H9 (cell line): ENCODE data around the gene DTNB. TPM values are rescaled to one million over a fixed set of nuclear protein-coding genes. Genes with fewer than 3 reads are reported as not detected.
A peak's percentile ranks its signal among the peaks of the same experiment; 100 is the strongest.

Experiments
- DNase-seq: peaks from one replicate; pipeline ENCODE4 v3.0.0-alpha.2; 2017
- H2AFZ ChIP-seq: one replicate; pipeline ENCODE4 v1.6.1; 2013; ENCODE audit warnings: mild to moderate bottlenecking, low read length, control low read depth, moderate library complexity
- H2AK5ac ChIP-seq: 2 replicates; pipeline ENCODE4 v1.6.1; 2013; ENCODE audit warnings: low read length, control low read depth, mixed read lengths; ENCODE audit not compliant: insufficient read length
- H2BK120ac ChIP-seq: one replicate; pipeline ENCODE4 v1.6.1; 2013; ENCODE audit warnings: low read depth, mild to moderate bottlenecking, low read length, control low read depth, inconsistent platforms; ENCODE audit not compliant: poor library complexity, severe bottlenecking
- H2BK12ac ChIP-seq: 2 replicates; pipeline ENCODE4 v1.6.1; 2013; ENCODE audit warnings: low read length, control low read depth, mixed read lengths, low read depth; ENCODE audit not compliant: insufficient read length
- H2BK15ac ChIP-seq: 2 replicates; pipeline ENCODE4 v1.6.1; 2013; ENCODE audit warnings: low read depth, low read length, control low read depth
- H2BK20ac ChIP-seq: one replicate; pipeline ENCODE4 v1.6.1; 2013; ENCODE audit warnings: low read depth, mild to moderate bottlenecking, low read length, control low read depth, inconsistent platforms; ENCODE audit not compliant: poor library complexity, severe bottlenecking
- H2BK5ac ChIP-seq: 2 replicates; pipeline ENCODE4 v1.6.1; 2013; ENCODE audit warnings: low read length, control low read depth, mixed read lengths; ENCODE audit not compliant: insufficient read length
- H3K14ac ChIP-seq: 2 replicates; pipeline ENCODE4 v1.6.1; 2013; ENCODE audit warnings: low read length, control low read depth; ENCODE audit not compliant: insufficient read depth
- H3K18ac ChIP-seq: 2 replicates; pipeline ENCODE4 v1.6.1; 2013; ENCODE audit warnings: low read depth, mild to moderate bottlenecking, mixed read lengths, low read length, control low read depth; ENCODE audit not compliant: insufficient read length
- H3K23ac ChIP-seq: 2 replicates; pipeline ENCODE4 v1.6.1; 2013; ENCODE audit warnings: low read length, control low read depth, mixed read lengths, low read depth; ENCODE audit not compliant: insufficient read length
- H3K23me2 ChIP-seq: 2 replicates; pipeline ENCODE4 v1.6.1; 2013; ENCODE audit warnings: low read depth, mild to moderate bottlenecking, mixed read lengths, low read length, control low read depth; ENCODE audit not compliant: insufficient read length, poor library complexity, severe bottlenecking
- H3K27ac ChIP-seq: 2 replicates; pipeline ENCODE4 v1.5.1; 2013; ENCODE audit warnings: low read length, control low read depth, mixed read lengths, low read depth; ENCODE audit not compliant: insufficient read length
- H3K27me3 ChIP-seq: 2 replicates; pipeline ENCODE4 v1.6.1; 2013; ENCODE audit warnings: low read length, control low read depth, inconsistent platforms; ENCODE audit not compliant: insufficient read depth
- H3K4ac ChIP-seq: 2 replicates; pipeline ENCODE4 v1.6.1; 2013; ENCODE audit warnings: low read depth, mild to moderate bottlenecking, control low read depth, inconsistent platforms, low read length, moderate library complexity
- H3K4me1 ChIP-seq: 2 replicates; pipeline ENCODE4 v1.6.1; 2013; ENCODE audit warnings: low read length, control low read depth, inconsistent platforms; ENCODE audit not compliant: insufficient read depth
- H3K4me2 ChIP-seq: 2 replicates; pipeline ENCODE4 v1.6.1; 2013; ENCODE audit warnings: low read length, control low read depth, mixed read lengths; ENCODE audit not compliant: insufficient read length, insufficient read depth
- H3K56ac ChIP-seq: 2 replicates; pipeline ENCODE4 v1.6.1; 2013; ENCODE audit warnings: low read depth, mild to moderate bottlenecking, mixed read lengths, low read length, control low read depth; ENCODE audit not compliant: insufficient read length
- H3K79me1 ChIP-seq: 2 replicates; pipeline ENCODE4 v1.6.1; 2013; ENCODE audit warnings: low read depth, mild to moderate bottlenecking, moderate library complexity, low read length, control low read depth, inconsistent platforms; ENCODE audit not compliant: insufficient read depth, poor library complexity, severe bottlenecking
- H3K79me2 ChIP-seq: 2 replicates; pipeline ENCODE4 v1.6.1; 2013; ENCODE audit warnings: low read length, control low read depth, inconsistent platforms; ENCODE audit not compliant: insufficient read depth
- H3K9ac ChIP-seq: 2 replicates; pipeline ENCODE4 v1.6.1; 2013; ENCODE audit warnings: low read length, control low read depth, mixed read lengths; ENCODE audit not compliant: insufficient read length; ENCODE audit errors: extremely low read depth
- H3K9me3 ChIP-seq: one replicate; pipeline ENCODE4 v1.6.1; 2013; ENCODE audit warnings: low read depth, low read length, inconsistent platforms; ENCODE audit not compliant: control insufficient read depth
- H3T11ph ChIP-seq: one replicate; pipeline ENCODE4 v1.6.1; 2013; ENCODE audit warnings: mild to moderate bottlenecking, low read length, control low read depth, inconsistent platforms
- H4K20me1 ChIP-seq: one replicate; pipeline ENCODE4 v1.6.1; 2013; ENCODE audit not compliant: control insufficient read depth, insufficient read length, insufficient read depth
- H4K5ac ChIP-seq: 2 replicates; pipeline ENCODE4 v1.6.1; 2013; ENCODE audit warnings: low read depth, mild to moderate bottlenecking, mixed read lengths, low read length, control low read depth; ENCODE audit not compliant: insufficient read length
- H4K8ac ChIP-seq: replicated peaks from 2 replicates; pipeline ENCODE4 v1.6.1; 2013; ENCODE audit warnings: low read length, control low read depth, mixed read lengths, low read depth; ENCODE audit not compliant: insufficient read length
- H4K91ac ChIP-seq: 2 replicates; pipeline ENCODE4 v1.6.1; 2013; ENCODE audit warnings: low read depth, mild to moderate bottlenecking, moderate library complexity, mixed read lengths, low read length, control low read depth; ENCODE audit not compliant: insufficient read length
- H3K27ac Mint-ChIP-seq, 3 experiments: 2 replicates in 2 of 3; 3 replicates in 1 of 3; pipeline ENCODE4 v1.8.0; 2020 to 2021; ENCODE audit warnings: mixed read lengths in 3 of 3, mild to moderate bottlenecking in 1 of 3, moderate library complexity in 1 of 3
- H3K27me3 Mint-ChIP-seq: 2 replicates; pipeline ENCODE4 v1.8.0; 2021; ENCODE audit warnings: low read depth, mild to moderate bottlenecking, moderate library complexity, mixed read lengths
- H3K36me3 Mint-ChIP-seq, 3 experiments: 2 replicates in 2 of 3; 3 replicates in 1 of 3; pipeline ENCODE4 v1.8.0; 2020 to 2021; ENCODE audit warnings: low read depth in 3 of 3, mixed read lengths in 3 of 3; ENCODE audit not compliant: insufficient read depth in 1 of 3
- H3K4me1 Mint-ChIP-seq, 2 experiments: 2 replicates each; pipeline ENCODE4 v1.8.0; 2020; ENCODE audit warnings: mixed read lengths in 2 of 2
- H3K4me3 Mint-ChIP-seq, 2 experiments: 2 replicates in 1 of 2; 3 replicates in 1 of 2; pipeline ENCODE4 v1.8.0; 2020 to 2021; ENCODE audit warnings: mild to moderate bottlenecking in 2 of 2, mixed read lengths in 2 of 2, moderate library complexity in 1 of 2
- H3K9me3 Mint-ChIP-seq, 2 experiments: 2 replicates in 1 of 2; 3 replicates in 1 of 2; pipeline ENCODE4 v1.8.0; 2020; ENCODE audit warnings: mild to moderate bottlenecking in 2 of 2, mixed read lengths in 2 of 2, moderate library complexity in 1 of 2
- WGBS: extraction: QIAGEN DNeasy Blood & Tissue Kit; methylation state at CpG from one replicate; pipeline ENCODE4 v1.1.7; 2013; ENCODE audit warnings: missing lambda C conversion rate, low lambda C conversion rate, mixed read lengths; ENCODE audit not compliant: insufficient read length; ENCODE audit errors: extremely low coverage; 5-methylcytosine and 5-hydroxymethylcytosine counted together
- total RNA-seq: library from RNA; stranded (reverse); gene quantifications from 2 replicates; pipeline ENCODE4 v1.2.1, GENCODE V29; 2021
- TF ChIP-seq, protein P1 (sequence below): fragments of 200-600 bp; sonication (generic); conservative IDR thresholded peaks from 3 replicates; pipeline ENCODE4 v1.8.0; 2021; ENCODE audit warnings: antibody characterized with exemption, mild to moderate bottlenecking

The DTNB gene
- total RNA-seq, 1 experiment from 2014 or later: 26.7 TPM

DNA sequence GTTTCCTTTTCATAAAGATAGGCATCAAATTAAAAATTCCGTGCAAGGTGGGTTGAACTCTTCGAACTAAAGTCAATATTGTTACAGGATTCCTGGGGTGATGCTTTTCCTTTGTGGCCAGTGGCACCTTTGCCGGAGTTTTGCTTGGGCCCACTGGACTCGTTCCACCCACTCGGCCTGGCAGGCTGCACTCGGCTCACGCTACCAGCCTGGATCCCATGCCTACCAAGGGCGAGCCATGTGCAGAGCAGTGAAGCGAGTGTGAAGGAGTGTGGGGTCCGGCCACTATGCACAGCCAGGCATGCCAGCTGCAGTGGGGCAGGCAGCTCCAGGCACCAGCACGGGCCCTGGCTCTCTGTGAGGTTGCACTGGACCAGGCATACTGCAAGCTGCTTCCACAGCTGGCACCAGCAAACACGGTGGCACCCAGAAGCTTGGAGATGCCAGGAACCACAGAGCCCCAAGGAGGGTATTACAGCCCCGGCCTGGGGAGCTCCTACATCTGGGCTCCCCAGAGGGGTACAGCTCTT, 83.6 kb downstream of the DTNB start:
- no peaks in the 10 kb centered on the region for H3K9me3 ChIP-seq
- H3K4me3 Mint-ChIP-seq: no peak overlapping the region
- no peak overlapping the region for H4K8ac ChIP-seq

More for the DNA sequence above, 83.6 kb downstream of the DTNB start:
- Histone ChIP-seq H3K4me2 (no peak overlapping the region), H3K56ac (no peak overlapping the region), H2BK20ac (no peak overlapping the region), H3K27ac (no peak overlapping the region), H4K20me1 (no peaks in the 10 kb centered on the region), H3K18ac (no peak overlapping the region), H2BK120ac (no peak overlapping the region), H3K4ac (no peak overlapping the region), H2AFZ (no peak overlapping the region), H3K9ac (no peak overlapping the region), H4K5ac (no peak overlapping the region), H3K14ac (no peak overlapping the region), H3K79me2 (no peaks in the 10 kb centered on the region), H2AK5ac (no peak overlapping the region), H4K91ac (no peak overlapping the region), H2BK12ac (no peak overlapping the region), H3T11ph (no peak overlapping the region), H3K23ac (no peak overlapping the region), H3K23me2 (no peaks in the 10 kb centered on the region), H2BK5ac (no peak overlapping the region), H2BK15ac (no peak overlapping the region), H3K27me3 (no peaks in the 10 kb centered on the region), H3K4me1 (peaks cover 6% of the 10 kb centered on the region; the same call in 1 of the 2 replicates), H3K79me1 (no peaks in the 10 kb centered on the region)
- Mint-ChIP-seq H3K9me3 (no peaks in the 10 kb centered on the region), H3K36me3 (no peaks in the 10 kb centered on the region), H3K4me1 (peaks cover 25 to 36% of the 10 kb centered on the region in 2 experiments), H3K27me3 (no peaks in the 10 kb centered on the region), H3K27ac (peak overlapping the region in 1 of 3 experiments; percentile 62; a peak in 1 of 7 replicates)
- no peak for DNase-seq
- TF ChIP-seq, protein P1, sequence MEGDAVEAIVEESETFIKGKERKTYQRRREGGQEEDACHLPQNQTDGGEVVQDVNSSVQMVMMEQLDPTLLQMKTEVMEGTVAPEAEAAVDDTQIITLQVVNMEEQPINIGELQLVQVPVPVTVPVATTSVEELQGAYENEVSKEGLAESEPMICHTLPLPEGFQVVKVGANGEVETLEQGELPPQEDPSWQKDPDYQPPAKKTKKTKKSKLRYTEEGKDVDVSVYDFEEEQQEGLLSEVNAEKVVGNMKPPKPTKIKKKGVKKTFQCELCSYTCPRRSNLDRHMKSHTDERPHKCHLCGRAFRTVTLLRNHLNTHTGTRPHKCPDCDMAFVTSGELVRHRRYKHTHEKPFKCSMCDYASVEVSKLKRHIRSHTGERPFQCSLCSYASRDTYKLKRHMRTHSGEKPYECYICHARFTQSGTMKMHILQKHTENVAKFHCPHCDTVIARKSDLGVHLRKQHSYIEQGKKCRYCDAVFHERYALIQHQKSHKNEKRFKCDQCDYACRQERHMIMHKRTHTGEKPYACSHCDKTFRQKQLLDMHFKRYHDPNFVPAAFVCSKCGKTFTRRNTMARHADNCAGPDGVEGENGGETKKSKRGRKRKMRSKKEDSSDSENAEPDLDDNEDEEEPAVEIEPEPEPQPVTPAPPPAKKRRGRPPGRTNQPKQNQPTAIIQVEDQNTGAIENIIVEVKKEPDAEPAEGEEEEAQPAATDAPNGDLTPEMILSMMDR: no peak
- WGBS: no CpG with 5 or more reads among the region's 13 CpGs
